HepG2 (cell line): ENCODE data around the gene KCTD13. TPM values are rescaled to one million over a fixed set of nuclear protein-coding genes. Genes with fewer than 3 reads are reported as not detected.

Experiments used
- BORCS8-MEF2B ChIP-seq: sonication (generic); formaldehyde crosslinking; IDR thresholded peaks from 2 replicates; pipeline ENCODE4 v1.8.0; 2022; ENCODE audit warnings: mild to moderate bottlenecking, missing genetic modification reagents
- CTCF ChIP-seq: sonication (generic); formaldehyde crosslinking; IDR thresholded peaks from 2 replicates; pipeline ENCODE4 v1.5.0; 2020; ENCODE audit warnings: mild to moderate bottlenecking, missing genetic modification reagents, moderate library complexity
- GMEB1 ChIP-seq: sonication (generic); formaldehyde crosslinking; IDR thresholded peaks from 2 replicates; pipeline ENCODE4 v1.5.1; 2020; ENCODE audit warnings: missing genetic modification reagents, mild to moderate bottlenecking, borderline replicate concordance
- HNF4G ChIP-seq, 2 experiments: sonication (generic) in 1 of 2; formaldehyde crosslinking in 1 of 2; IDR thresholded peaks; 2 replicates each; pipeline versions ENCODE4 v1.4.0 to v1.6.1; 2011 to 2020; ENCODE audit warnings: borderline replicate concordance in 2 of 2, low read depth in 2 of 2, mild to moderate bottlenecking in 2 of 2, low read length in 1 of 2, missing genetic modification reagents in 1 of 2, moderate library complexity in 1 of 2
- HNRNPL ChIP-seq: fragments of 200-400 bp; formaldehyde crosslinking; IDR thresholded peaks from 2 replicates; pipeline ENCODE4 v1.6.1; 2017; ENCODE audit warnings: mild to moderate bottlenecking, low read depth, low read length
- MED13 ChIP-seq: sonication (generic); formaldehyde crosslinking; IDR thresholded peaks from 2 replicates; pipeline ENCODE4 v1.5.0; 2020; ENCODE audit warnings: missing genetic modification reagents
- NFIC ChIP-seq: IDR thresholded peaks from 2 replicates; pipeline ENCODE4 v1.6.1; 2012; ENCODE audit warnings: mild to moderate bottlenecking, low read length, inconsistent platforms
- PATZ1 ChIP-seq: sonication (generic); formaldehyde crosslinking; IDR thresholded peaks from 2 replicates; pipeline ENCODE4 v1.4.0; 2020; ENCODE audit warnings: missing genetic modification reagents
- POGK ChIP-seq: sonication (generic); formaldehyde crosslinking; conservative IDR thresholded peaks from 2 replicates; pipeline ENCODE4 v1.8.0; 2022; ENCODE audit warnings: mild to moderate bottlenecking, moderate library complexity, missing genetic modification reagents
- RAD51 ChIP-seq: fragments of 450-650 bp; IDR thresholded peaks from 2 replicates; pipeline ENCODE4 v1.6.1; 2016; ENCODE audit warnings: borderline replicate concordance
- SALL2 ChIP-seq: sonication (generic); formaldehyde crosslinking; IDR thresholded peaks from 2 replicates; pipeline ENCODE4 v1.8.1; 2023; ENCODE audit warnings: mild to moderate bottlenecking, missing genetic modification reagents, inconsistent platforms
- SMAD9 ChIP-seq: sonication (generic); formaldehyde crosslinking; IDR thresholded peaks from 2 replicates; pipeline ENCODE4 v1.5.1; 2020; ENCODE audit warnings: mild to moderate bottlenecking, missing genetic modification reagents
- ZBTB42 ChIP-seq: sonication (generic); formaldehyde crosslinking; IDR thresholded peaks from 2 replicates; pipeline ENCODE4 v1.5.0; 2020; ENCODE audit warnings: mild to moderate bottlenecking, missing genetic modification reagents
- ZNF10 ChIP-seq: sonication (generic); formaldehyde crosslinking; IDR thresholded peaks from 2 replicates; pipeline ENCODE4 v1.4.0; 2020; ENCODE audit warnings: mild to moderate bottlenecking, low read depth, missing genetic modification reagents, borderline replicate concordance
- ZNF274 ChIP-seq: sonication (generic); formaldehyde crosslinking; IDR thresholded peaks from 2 replicates; pipeline ENCODE4 v1.5.1; 2020; ENCODE audit warnings: mild to moderate bottlenecking, missing genetic modification reagents
- ZNF362 ChIP-seq: sonication (generic); formaldehyde crosslinking; IDR thresholded peaks from 2 replicates; pipeline ENCODE4 v1.4.0; 2020; ENCODE audit warnings: missing genetic modification reagents, mild to moderate bottlenecking, borderline replicate concordance
- ZNF44 ChIP-seq: sonication (generic); formaldehyde crosslinking; IDR thresholded peaks from 2 replicates; pipeline ENCODE4 v1.5.1; 2020; ENCODE audit warnings: mild to moderate bottlenecking, missing genetic modification reagents
- ZNF562 ChIP-seq: sonication (generic); formaldehyde crosslinking; IDR thresholded peaks from 2 replicates; pipeline ENCODE4 v1.8.0; 2022; ENCODE audit warnings: missing genetic modification reagents, borderline replicate concordance
- ZNF598 ChIP-seq: sonication (generic); formaldehyde crosslinking; IDR thresholded peaks from 2 replicates; pipeline ENCODE4 v1.5.1; 2020; ENCODE audit warnings: mild to moderate bottlenecking, missing genetic modification reagents, borderline replicate concordance
- ZNF839 ChIP-seq: sonication (generic); formaldehyde crosslinking; IDR thresholded peaks from 2 replicates; pipeline ENCODE4 v1.4.0; 2020; ENCODE audit warnings: missing genetic modification reagents, mild to moderate bottlenecking, borderline replicate concordance
- ZSCAN25 ChIP-seq: sonication (generic); formaldehyde crosslinking; IDR thresholded peaks from 2 replicates; pipeline ENCODE4 v1.8.0; 2022; ENCODE audit warnings: mild to moderate bottlenecking, missing genetic modification reagents
- polyA plus RNA-seq, 8 experiments: library from polyadenylated mRNA; depleted of rRNA in 3 of 8; stranded (reverse) in 7 of 8; unstranded in 1 of 8; fragments of >200 nt; fragmentation: Illumina TruSeq in 4 of 8; extraction: Trizol in 4 of 8; gene quantifications; 2 replicates each; pipeline versions ENCODE4 v1.2.1 to v1.2.3, GENCODE V29; 2011 to 2016; ENCODE audit warnings: low read depth in 4 of 8, missing spikeins in 1 of 8, mixed read lengths in 1 of 8; ENCODE audit not compliant: insufficient read depth in 1 of 8
- total RNA-seq, 5 experiments: library from RNA; depleted of rRNA; stranded (reverse); fragments of >200 nt; fragmentation: Illumina TruSeq; extraction: Trizol; gene quantifications; 2 replicates each; pipeline ENCODE4 v1.2.3, GENCODE V29; 2016; ENCODE audit warnings: low read depth in 1 of 5

Gene KCTD13
- total and polyA plus RNA-seq, 2 of the 13 experiments (the other 11 are each of a cell fraction or from before 2014, with no cell fraction given), result 6.3 to 14.7 TPM

GRCh38 chr16:29926711-29927052 is 656 bp upstream of the KCTD13 start (continued):
- no peak for TF ChIP-seq POGK (CRISPR knock-in tag)
- no peak for TF ChIP-seq NFIC
- TF ChIP-seq SALL2 (CRISPR knock-in tag), result no peak
- TF ChIP-seq BORCS8-MEF2B (CRISPR knock-in tag), result no peak
- 0 out of 2 replicates have a peak, but pooled peaks have one; percentile 11 for TF ChIP-seq ZBTB42 (CRISPR knock-in tag)
- TF ChIP-seq ZNF598 (CRISPR knock-in tag), result peak; percentile 28; the same call in 1 of the 2 replicates
- 0 out of 2 replicates have a peak, but pooled peaks have one; percentile 39 for TF ChIP-seq ZNF839 (CRISPR knock-in tag)
- no peak for TF ChIP-seq PATZ1 (CRISPR knock-in tag)
- TF ChIP-seq MED13, result no peak
- TF ChIP-seq HNF4G (IDR thresholded peaks at IDR 0.05; ENCODE audit: borderline replicate concordance, low read depth, low read length), result peak; percentile 62
- TF ChIP-seq HNF4G (CRISPR knock-in tag; IDR thresholded peaks at IDR 0.05; ENCODE audit: borderline replicate concordance, low read depth), result no peak
- no peak for TF ChIP-seq ZNF562 (CRISPR knock-in tag)
- TF ChIP-seq ZSCAN25 (CRISPR knock-in tag), result peak; percentile 55; the same call in 1 of the 2 replicates
- TF ChIP-seq ZNF362 (CRISPR knock-in tag), result peak; percentile 53; the same call in 1 of the 2 replicates
- no peak for TF ChIP-seq RAD51
- TF ChIP-seq HNRNPL, result 0 out of 2 replicates have a peak, but pooled peaks have one; percentile 29
- TF ChIP-seq ZNF44 (CRISPR knock-in tag), result peak; percentile 95; the same call in 1 of the 2 replicates
- peak; percentile 10; the same call in 1 of the 2 replicates for TF ChIP-seq GMEB1 (CRISPR knock-in tag)
- TF ChIP-seq ZNF10 (CRISPR knock-in tag), result peak; percentile 15; the same call in 1 of the 2 replicates
- TF ChIP-seq ZNF274 (CRISPR knock-in tag), result 0 out of 2 replicates have a peak, but pooled peaks have one; percentile 7
- peak; percentile 24; the same call in 1 of the 2 replicates for TF ChIP-seq CTCF (CRISPR knock-in tag)
- TF ChIP-seq SMAD9, result 0 out of 2 replicates have a peak, but pooled peaks have one; percentile 11
